22Rv1 (cell line): ENCODE measurements around the gene DPAGT1.

ENCODE experiments used
- ZFX ChIP-seq: fragments of 450-650 bp; IDR thresholded peaks from 2 replicates; pipeline ENCODE4 v1.6.1; 2017; ENCODE audit warnings: antibody characterized with exemption, borderline replicate concordance
- TF ChIP-seq, protein P1 (sequence below): fragments of 450-650 bp; IDR thresholded peaks from 2 replicates; pipeline ENCODE4 v1.5.1; 2017; ENCODE audit warnings: mild to moderate bottlenecking

- TF ChIP-seq, protein P1, sequence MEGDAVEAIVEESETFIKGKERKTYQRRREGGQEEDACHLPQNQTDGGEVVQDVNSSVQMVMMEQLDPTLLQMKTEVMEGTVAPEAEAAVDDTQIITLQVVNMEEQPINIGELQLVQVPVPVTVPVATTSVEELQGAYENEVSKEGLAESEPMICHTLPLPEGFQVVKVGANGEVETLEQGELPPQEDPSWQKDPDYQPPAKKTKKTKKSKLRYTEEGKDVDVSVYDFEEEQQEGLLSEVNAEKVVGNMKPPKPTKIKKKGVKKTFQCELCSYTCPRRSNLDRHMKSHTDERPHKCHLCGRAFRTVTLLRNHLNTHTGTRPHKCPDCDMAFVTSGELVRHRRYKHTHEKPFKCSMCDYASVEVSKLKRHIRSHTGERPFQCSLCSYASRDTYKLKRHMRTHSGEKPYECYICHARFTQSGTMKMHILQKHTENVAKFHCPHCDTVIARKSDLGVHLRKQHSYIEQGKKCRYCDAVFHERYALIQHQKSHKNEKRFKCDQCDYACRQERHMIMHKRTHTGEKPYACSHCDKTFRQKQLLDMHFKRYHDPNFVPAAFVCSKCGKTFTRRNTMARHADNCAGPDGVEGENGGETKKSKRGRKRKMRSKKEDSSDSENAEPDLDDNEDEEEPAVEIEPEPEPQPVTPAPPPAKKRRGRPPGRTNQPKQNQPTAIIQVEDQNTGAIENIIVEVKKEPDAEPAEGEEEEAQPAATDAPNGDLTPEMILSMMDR: no peak
- TF ChIP-seq ZFX: no peak
These were observed 19.9 kb downstream of the DPAGT1 start for GRCh38 chr11:119081682-119082260.
